ENCODE data around the gene ZFPM1.
"Not testable (repeated sequence)": the region's sequence is repeated elsewhere in the genome, so short reads cannot be mapped to it uniquely, and the experiment has no call there.

ZFPM1 gene

DNA sequence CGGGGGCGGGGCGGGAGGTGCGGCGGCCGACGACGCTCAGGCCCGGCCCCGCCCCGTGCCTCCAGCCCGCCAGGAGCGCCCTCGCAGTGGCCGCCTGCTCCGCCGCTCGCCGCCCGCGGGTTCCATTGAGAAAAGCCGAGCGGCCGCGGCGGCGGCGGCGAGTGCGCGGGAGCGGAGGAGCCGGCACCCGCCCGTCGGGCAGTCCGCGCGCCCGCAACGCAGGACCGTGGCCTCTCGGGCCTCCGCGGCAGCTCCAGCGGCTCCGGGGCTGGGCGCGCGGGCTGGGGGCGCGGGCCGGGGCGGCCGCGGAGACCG lies at the start of gene ZFPM1:
Gene ZFPM1, plus strand, starts transcription at position 64 of the 315 bp plus-strand sequence. CDS start 359 bp downstream, outside the sequence.
- no peak for DNase-seq (ENCODE audit: low read depth, low spot score)
- H3K27ac ChIP-seq: peak within 1 kb of the TSS; percentile 54

DNA sequence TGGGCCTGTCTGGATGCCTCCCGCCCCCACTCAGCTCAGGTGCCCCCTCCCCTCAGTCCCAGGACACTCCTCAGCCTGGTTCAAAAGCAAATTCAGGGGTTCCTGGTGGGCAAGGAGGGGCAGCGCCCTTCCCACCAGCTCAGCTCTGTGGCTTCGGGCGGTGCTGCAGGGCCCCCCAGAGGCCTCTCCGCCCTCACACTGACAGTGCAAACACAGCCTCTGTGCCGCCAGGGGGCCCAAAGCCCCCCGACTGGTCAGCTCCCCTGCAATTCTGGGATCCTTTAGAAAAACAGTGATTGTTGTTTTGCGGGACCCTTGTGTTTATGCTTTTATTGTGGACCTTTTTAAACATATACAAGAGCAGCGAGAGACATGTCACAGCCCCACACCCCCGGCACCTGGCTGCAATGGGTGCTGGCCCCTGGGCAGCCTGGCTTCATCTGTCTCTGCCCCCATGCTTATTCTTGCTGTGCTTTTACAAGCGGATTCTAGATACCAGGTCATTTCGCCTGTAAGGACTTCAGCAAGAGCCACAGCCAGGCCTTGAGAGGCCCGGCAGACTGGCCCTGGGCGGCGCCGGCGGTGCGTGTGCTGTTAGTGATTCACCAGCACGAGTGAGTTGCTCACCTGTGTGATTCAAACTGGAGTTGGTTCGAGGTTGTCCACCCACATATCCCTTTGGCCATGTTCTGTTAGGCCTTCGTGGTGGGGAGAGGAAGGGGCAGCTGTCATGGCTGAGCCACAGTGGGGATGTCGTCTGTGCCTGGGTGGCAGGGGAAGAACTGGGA lies 49.1 kb upstream of the ZFPM1 start:
- no peak overlapping the region for H3K27ac ChIP-seq
- peak; percentile 51 for DNase-seq (ENCODE audit: low read depth, low spot score)

DNA sequence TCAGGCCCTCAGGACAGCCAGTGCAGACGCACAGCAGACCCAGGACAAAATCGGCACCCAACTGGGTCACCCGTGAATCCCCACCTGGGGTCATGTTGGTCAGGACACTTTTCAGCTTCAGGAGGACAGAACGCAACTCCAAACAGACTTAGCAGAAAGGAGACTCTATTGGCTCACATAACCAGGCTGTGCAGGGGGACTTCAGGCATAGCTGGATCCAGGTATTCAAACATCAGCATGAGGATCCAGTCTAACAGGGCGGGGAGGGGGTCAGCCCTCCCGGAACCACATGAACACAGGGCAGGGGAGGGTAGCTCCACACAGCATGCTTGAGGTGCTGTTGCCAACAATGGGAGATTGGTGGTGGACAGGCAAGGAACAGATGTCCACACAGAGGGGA lies 48.3 kb upstream of the ZFPM1 start:
- DNase-seq (ENCODE audit: low read depth, low spot score): no peak
- H3K27ac ChIP-seq: no peak overlapping the region

DNA sequence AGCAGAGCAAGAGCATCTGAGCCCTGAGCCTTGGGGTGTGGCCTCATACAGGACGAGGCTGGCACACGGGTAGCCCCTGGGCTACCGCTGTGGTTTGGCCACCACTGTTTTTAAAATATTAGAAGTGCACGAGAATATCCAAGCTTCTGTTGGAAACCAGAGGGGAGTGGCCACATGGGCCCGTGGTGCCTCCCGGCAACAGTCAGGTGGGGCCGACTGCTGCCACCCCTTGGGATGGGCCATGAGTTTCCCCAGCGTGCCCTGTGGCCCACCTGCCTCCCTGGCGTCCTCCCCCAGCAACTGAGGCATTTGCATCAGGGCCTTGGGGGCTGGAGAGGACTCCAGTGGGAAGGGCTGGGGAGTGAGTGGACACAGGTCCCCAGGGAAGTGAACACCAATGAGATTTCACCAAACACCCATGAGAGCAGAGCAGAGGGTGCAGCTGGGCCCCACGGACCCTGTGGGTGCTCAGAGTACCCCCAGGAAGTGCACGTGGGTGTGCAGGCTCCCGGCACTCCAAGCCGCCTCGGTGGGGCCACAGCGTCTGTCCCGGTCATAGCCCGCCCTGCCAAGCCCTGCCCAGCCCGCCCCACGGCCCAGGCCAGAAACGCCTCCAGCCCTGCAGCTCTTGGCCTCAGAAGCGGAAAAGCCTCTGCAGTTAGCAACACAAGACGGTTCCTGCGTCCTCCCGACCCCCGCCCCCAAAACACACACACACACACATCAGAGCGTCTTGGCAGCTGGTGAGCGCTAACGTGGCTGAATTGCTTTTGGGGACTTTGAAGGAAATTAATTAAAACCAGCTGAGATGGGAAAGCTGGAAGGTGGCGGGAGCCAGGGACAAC lies 47.6 kb upstream of the ZFPM1 start:
- H3K27ac ChIP-seq: no peak overlapping the region
- no peak for DNase-seq (ENCODE audit: low read depth, low spot score)

GRCh38 chr16:88406096-88407041 lies 46.7 kb upstream of the ZFPM1 start:
- DNase-seq (ENCODE audit: low read depth, low spot score): no peak
- no peak overlapping the region for H3K27ac ChIP-seq

GRCh38 chr16:88407042-88407420 lies 46.0 kb upstream of the ZFPM1 start:
- no peak overlapping the region for H3K27ac ChIP-seq
- DNase-seq (ENCODE audit: low read depth, low spot score): no peak

DNA sequence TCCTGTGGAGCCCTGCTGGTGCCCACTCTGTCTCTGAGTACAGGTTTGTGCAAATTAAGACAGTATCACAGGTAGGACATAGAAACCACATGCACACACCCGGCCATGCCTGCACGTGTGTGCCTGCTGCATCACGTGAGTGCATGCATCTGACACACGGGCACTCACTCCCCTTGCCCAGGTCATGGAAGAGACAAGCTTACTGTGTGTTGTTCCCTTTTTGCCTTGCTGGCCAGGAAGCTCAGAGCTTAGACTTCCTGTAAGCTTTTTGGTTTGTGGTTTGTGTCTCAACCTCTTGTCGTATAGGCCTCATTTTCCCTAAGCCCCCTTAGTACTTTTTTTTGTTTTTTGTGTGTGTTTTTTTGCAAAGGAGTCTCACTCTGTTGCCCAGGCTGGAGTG lies 45.3 kb upstream of the ZFPM1 start:
- no peak for DNase-seq (ENCODE audit: low read depth, low spot score)
- H3K27ac ChIP-seq: no peak overlapping the region

DNA sequence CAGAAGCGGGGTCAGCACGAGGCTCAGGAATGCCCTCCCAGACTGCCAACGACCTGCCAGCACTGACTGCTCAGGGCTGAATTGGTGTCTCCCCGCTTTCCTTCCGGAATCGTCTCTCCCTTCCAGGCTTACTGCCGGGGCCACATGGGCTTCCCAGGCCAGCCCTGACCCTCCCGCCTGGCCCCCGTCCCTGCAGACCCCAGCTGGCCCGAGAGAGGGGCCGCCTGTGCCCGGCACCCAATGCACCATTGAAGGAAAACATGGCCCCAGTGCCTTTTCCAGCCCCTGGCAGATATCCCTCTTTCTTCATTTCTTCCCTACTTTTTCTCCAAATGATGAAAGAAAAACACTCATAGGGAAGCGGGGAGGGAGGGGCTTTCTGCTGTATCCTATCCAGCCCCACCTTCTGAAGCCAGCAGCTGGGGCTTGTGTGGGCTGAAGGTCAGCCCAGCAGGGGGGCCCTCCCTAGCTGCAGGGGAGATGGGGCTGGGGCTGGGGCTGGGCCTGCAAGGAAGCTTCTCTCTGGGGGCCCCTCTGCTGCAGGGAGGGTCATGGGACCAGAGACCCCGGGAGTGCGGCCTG lies 44.4 kb upstream of the ZFPM1 start:
- H3K27ac ChIP-seq: no peak overlapping the region
- DNase-seq (ENCODE audit: low read depth, low spot score): no peak

DNA sequence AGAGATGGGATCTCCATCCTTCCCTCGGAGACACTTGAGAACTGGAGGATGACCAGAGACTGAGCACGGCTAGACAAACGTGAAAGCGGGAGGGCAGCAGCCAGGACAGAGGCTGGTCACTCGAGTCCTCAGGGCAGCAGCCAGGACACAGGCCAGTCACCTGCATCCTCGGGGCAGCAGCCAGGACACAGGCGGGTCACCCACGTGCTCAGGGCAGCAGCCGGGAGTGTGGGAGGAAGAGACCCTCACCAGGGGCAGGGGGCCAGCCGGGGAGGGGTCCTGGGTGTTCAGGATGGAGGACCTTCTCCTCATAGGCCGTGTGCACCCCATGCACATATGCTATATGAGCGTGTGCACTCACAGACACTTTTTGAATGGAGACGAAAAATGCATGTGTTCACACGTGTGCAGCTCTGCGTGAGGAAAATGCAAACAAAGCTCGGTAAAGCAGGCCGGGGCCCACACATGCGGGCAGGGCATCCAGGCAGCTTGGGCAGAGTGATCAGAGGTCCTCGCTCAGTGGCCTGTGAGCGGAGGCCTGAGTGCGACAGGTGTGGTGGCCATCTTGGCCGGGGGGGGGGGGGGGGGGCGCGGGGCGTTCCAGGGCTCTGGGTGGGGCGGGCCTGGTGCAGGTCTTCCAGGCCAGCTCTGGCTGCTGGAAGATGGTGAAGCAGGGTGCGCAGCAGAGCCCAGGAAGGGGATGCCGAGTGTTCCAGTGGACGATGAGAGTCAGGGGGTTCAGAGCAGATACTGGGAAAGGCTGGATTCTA lies 43.6 kb upstream of the ZFPM1 start:
- H3K27ac ChIP-seq: no peak overlapping the region
- no peak for DNase-seq (ENCODE audit: low read depth, low spot score)

- H3K27ac ChIP-seq; DNase-seq (ENCODE audit: low read depth, low spot score): not testable (repeated sequence)
These were observed 42.6 kb upstream of the ZFPM1 start for GRCh38 chr16:88410297-88410968.

- no peak overlapping the region for H3K27ac ChIP-seq
- no peak for DNase-seq (ENCODE audit: low read depth, low spot score)
These were observed 41.0 kb upstream of the ZFPM1 start for GRCh38 chr16:88411951-88412576.

- H3K27ac ChIP-seq: no peak overlapping the region
- DNase-seq (ENCODE audit: low read depth, low spot score): no peak
These were observed 40.3 kb upstream of the ZFPM1 start for GRCh38 chr16:88412766-88413165.

DNA sequence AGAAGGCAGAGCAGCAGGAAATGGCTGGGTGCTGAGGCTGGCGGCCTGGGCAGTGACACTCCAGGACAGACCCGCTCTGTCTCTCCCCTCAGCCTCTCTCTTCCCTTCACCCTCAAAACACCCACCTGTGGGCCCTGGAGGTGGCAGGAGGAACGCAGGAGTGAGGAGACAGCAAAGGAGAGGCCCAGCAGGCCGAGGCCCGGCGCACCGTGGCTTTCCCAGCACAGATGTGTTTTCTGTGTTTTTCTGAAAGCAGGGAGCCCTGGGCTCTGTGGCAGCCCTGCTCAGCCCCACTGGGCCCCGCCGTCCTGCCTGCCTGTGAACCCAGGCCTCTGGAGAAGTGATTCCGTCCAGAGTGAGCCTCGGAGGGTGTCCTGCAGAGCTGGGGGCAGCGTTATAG lies 39.8 kb upstream of the ZFPM1 start:
- no peak overlapping the region for H3K27ac ChIP-seq
- DNase-seq (ENCODE audit: low read depth, low spot score): no peak

DNA sequence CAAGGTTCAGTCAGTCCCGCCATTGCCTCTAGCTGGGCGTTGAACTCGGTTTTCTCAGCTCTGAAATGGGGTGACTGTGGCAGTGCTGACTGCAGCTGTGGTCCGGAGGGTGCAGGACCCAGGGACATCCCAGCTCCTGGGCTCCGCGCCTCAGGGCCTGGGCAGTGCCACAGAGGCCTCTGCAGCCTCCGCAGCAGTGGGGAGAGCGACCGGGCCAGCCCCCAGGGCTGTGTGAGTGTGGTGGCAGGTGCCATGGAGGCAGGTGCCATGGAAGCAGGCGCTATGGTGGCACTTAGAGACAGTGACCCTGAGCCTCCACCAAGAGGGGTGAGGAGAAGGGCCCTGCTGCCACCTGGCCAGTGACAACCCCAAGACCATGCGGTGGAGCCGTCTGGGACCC lies 39.4 kb upstream of the ZFPM1 start:
- no peak overlapping the region for H3K27ac ChIP-seq
- DNase-seq (ENCODE audit: low read depth, low spot score): no peak

DNA sequence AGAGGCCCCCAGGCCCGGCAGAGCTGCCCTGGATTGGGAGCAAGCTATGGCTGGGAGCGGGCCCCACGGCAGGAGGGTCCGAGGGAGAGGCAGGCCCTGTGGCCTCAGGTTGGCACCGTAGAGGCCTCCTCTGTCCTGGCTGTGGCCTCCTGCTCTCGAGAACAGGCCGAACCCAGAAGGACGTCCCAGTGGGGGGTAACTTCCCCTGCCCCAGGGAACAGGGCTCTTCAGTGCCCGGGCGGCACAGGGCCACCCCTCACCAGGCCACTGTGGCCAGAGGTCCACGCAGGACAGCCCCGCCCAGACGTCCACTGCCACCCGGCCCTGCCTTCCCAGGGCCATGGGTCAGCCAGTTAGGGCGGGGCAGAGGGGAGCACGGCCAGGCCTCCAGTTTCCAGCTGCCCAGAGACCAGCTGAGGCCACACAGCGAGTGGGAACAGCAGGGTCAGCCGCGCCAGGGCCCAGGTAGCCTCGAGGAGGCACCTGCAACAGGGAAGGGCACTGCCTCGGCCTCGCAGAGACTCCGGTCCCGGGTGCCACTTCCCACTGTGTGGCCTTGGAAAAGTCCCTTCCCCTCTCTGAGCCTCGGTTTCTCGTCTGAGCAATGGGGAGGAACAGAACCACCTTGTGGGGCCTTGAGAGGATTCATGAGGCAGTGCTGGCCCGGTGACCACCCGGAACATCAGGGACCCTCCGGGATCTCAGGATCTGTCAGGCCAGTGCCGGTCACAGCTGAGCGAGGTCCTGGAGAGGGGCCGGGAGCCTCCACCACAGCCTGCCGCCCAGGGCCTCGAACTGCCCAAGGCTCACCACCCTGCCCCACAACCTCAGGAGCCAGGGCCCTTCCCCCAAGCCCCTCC lies 38.3 kb upstream of the ZFPM1 start:
- DNase-seq (ENCODE audit: low read depth, low spot score): no peak
- no peak overlapping the region for H3K27ac ChIP-seq

DNA sequence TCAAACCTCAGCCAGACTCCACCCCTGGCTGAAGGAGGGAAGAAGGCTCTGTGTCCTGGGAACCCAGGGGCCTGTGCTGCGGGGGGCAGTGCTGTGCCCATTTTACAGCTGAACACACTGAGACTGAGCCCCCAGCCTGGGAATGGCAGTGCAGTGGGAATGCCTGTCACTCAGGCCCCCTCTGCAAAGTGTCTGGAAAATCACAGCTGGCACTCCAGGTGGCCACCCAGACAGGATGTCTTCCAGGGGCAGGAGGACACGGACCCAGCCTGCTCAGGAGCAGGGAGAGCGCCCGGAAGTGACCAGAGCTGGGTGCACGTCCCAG lies 37.7 kb upstream of the ZFPM1 start:
- no peak for DNase-seq (ENCODE audit: low read depth, low spot score)
- H3K27ac ChIP-seq: no peak overlapping the region

- no peak overlapping the region for H3K27ac ChIP-seq
- no peak for DNase-seq (ENCODE audit: low read depth, low spot score)
These were observed 37.3 kb upstream of the ZFPM1 start for GRCh38 chr16:88415713-88416323.
